Endothelial cell of umbilical vein (primary cell): Measurements from ENCODE around the gene NEAT1. TPM values are rescaled to one million over a fixed set of nuclear protein-coding genes. Genes with fewer than 3 reads are reported as not detected.

Source experiments
- BruUV-seq: library from RNA; stranded (reverse); fragments of 400-500 nt; replicated peaks from 2 replicates; lab custom pipeline; 2021; lab: Mats Ljungman, UMichigan
- CTCF ChIA-PET: fragments of 300-600, 350-600 bp; sonication (Branson Sonifier 250); formaldehyde crosslinking; loops from one replicate; lab custom pipeline; 2021; ENCODE audit warnings: antibody characterized with exemption, inconsistent platforms; lab: Charles Lee
- POLR2A ChIA-PET: fragments of 300-600, 350-600 bp; sonication (Branson Sonifier 250); formaldehyde crosslinking; loops from one replicate; lab custom pipeline; 2021; ENCODE audit warnings: antibody characterized with exemption, inconsistent platforms; lab: Charles Lee
- DNase-seq: peaks from one replicate; pipeline ENCODE4 v3.0.0-alpha.2; 2011; ENCODE audit warnings: low read depth, low spot score
- FAIRE-seq: peaks from 2 replicates; lab custom pipeline; 2011; peaks lifted over from hg19 to GRCh38; lab: Jason Lieb, UNC
- H2AFZ ChIP-seq: 2 replicates; pipeline ENCODE4 v1.6.0; 2012; ENCODE audit warnings: low read depth, low read length, control low read depth, inconsistent platforms
- H3K27ac ChIP-seq: 2 replicates; pipeline ENCODE4 v1.5.1; 2011; ENCODE audit warnings: low read depth, mild to moderate bottlenecking, control low read depth, low read length, moderate library complexity; ENCODE audit not compliant: insufficient read depth
- H3K27me3 ChIP-seq, 2 experiments: 2 replicates each; pipeline versions ENCODE4 v1.6.0 to v1.6.1; 2011; ENCODE audit warnings: low read length in 2 of 2, mixed read lengths in 1 of 2; ENCODE audit not compliant: control insufficient read depth in 2 of 2, insufficient read depth in 2 of 2
- H3K36me3 ChIP-seq, 2 experiments: 2 replicates in 1 of 2; 3 replicates in 1 of 2; pipeline ENCODE4 v1.5.1; 2011; ENCODE audit warnings: low read length in 2 of 2, mild to moderate bottlenecking in 1 of 2, moderate library complexity in 1 of 2; ENCODE audit not compliant: control insufficient read depth in 2 of 2, insufficient read depth in 2 of 2; ENCODE audit errors: extremely low read depth in 1 of 2
- H3K4me1 ChIP-seq: 3 replicates; pipeline ENCODE4 v1.5.1; 2011; ENCODE audit warnings: mild to moderate bottlenecking, low read length; ENCODE audit not compliant: control insufficient read depth, insufficient read depth; ENCODE audit errors: extremely low read depth
- H3K4me2 ChIP-seq: 2 replicates; pipeline ENCODE4 v1.6.1; 2011; ENCODE audit warnings: low read length, control low read depth, mixed read lengths; ENCODE audit not compliant: insufficient read depth
- H3K4me3 ChIP-seq, 3 experiments: fragments of 200-600 bp in 1 of 3; sonication (generic), shearing (Covaris generic) in 1 of 3; replicated peaks in 1 of 3; 2 replicates each; pipeline ENCODE4 v1.5.1; 2011 to 2016; ENCODE audit warnings: control low read depth in 3 of 3, low read length in 3 of 3, mild to moderate bottlenecking in 2 of 3, inconsistent platforms in 1 of 3, low read depth in 1 of 3, moderate library complexity in 1 of 3; ENCODE audit not compliant: insufficient read depth in 1 of 3
- H3K79me2 ChIP-seq: 2 replicates; pipeline ENCODE4 v1.6.0; 2012; ENCODE audit warnings: low read length, inconsistent platforms; ENCODE audit not compliant: control insufficient read depth, insufficient read depth
- H3K9ac ChIP-seq: replicated peaks from 2 replicates; pipeline ENCODE3; 2011; ENCODE audit warnings: low read length, control low read depth; ENCODE audit not compliant: insufficient read depth; ENCODE audit errors: extremely low read depth
- H3K9me1 ChIP-seq: replicated peaks from 3 replicates; pipeline ENCODE4 v1.6.0; 2011; ENCODE audit warnings: mild to moderate bottlenecking, low read length; ENCODE audit not compliant: control insufficient read depth, insufficient read depth; ENCODE audit errors: extremely low read depth
- H3K9me3 ChIP-seq: replicated peaks from 2 replicates; pipeline ENCODE4 v1.5.1; 2012; ENCODE audit warnings: low read length, inconsistent platforms; ENCODE audit not compliant: control insufficient read depth, insufficient read depth
- H4K20me1 ChIP-seq: replicated peaks from 2 replicates; pipeline ENCODE3; 2011; ENCODE audit warnings: mild to moderate bottlenecking, low read length; ENCODE audit not compliant: control insufficient read depth, insufficient read depth; ENCODE audit errors: extremely low read depth
- CTCF ChIP-seq, 2 donors: IDR thresholded peaks; 1 replicate in 1 of 2; 2 replicates in 1 of 2; pipeline ENCODE4 v1.5.1; 2011; ENCODE audit warnings: low read length in 2 of 2, mild to moderate bottlenecking in 2 of 2, moderate library complexity in 2 of 2, control low read depth in 1 of 2, inconsistent platforms in 1 of 2, low read depth in 1 of 2; ENCODE audit not compliant: insufficient read depth in 1 of 2; ENCODE audit errors: extremely low read depth in 1 of 2
- EZH2 ChIP-seq: IDR thresholded peaks from 2 replicates; pipeline ENCODE4 v1.6.1; 2012; ENCODE audit warnings: borderline replicate concordance, low read depth, mild to moderate bottlenecking, moderate library complexity, low read length, inconsistent platforms; ENCODE audit not compliant: severe bottlenecking
- FOS ChIP-seq: IDR thresholded peaks from 2 replicates; pipeline ENCODE4 v1.6.1; 2011; ENCODE audit warnings: mild to moderate bottlenecking, low read length, moderate library complexity, borderline replicate concordance; ENCODE audit not compliant: insufficient read depth
- GATA2 ChIP-seq: IDR thresholded peaks from 2 replicates; pipeline ENCODE4 v1.7.0; 2011; ENCODE audit warnings: low read depth, mild to moderate bottlenecking, moderate library complexity, mixed read lengths, low read length; ENCODE audit not compliant: insufficient read length, insufficient read depth
- JUN ChIP-seq: IDR thresholded peaks from 2 replicates; pipeline ENCODE4 v1.6.1; 2011; ENCODE audit warnings: borderline replicate concordance, low read depth; ENCODE audit not compliant: insufficient read length, insufficient read depth
- MAX ChIP-seq: IDR thresholded peaks from 2 replicates; pipeline ENCODE4 v1.6.1; 2011; ENCODE audit not compliant: insufficient read depth, insufficient read length
- MYC ChIP-seq: IDR thresholded peaks from one replicate; pipeline ENCODE4 v1.6.1; 2011; ENCODE audit warnings: mild to moderate bottlenecking, low read depth, low read length
- POLR2A ChIP-seq: IDR thresholded peaks from 2 replicates; pipeline ENCODE4 v1.6.1; 2012; ENCODE audit warnings: low read depth, mild to moderate bottlenecking, control low read depth, low read length
- POLR2AphosphoS5 ChIP-seq: IDR thresholded peaks from 2 replicates; pipeline ENCODE4 v1.6.1; 2012; ENCODE audit warnings: low read depth, mild to moderate bottlenecking, control low read depth, low read length, moderate library complexity; ENCODE audit not compliant: insufficient read depth
- dilution Hi-C: fragments of 300-500 bp; cut with MboI; formaldehyde crosslinking; loops from one replicate; pipeline ENCODE4 v1.15.0; 2019; ENCODE audit warnings: low sequenced_read_pairs; ENCODE audit not compliant: extremely low pct_ligation_motif_present
- intact Hi-C: fragments of 100-400 bp; cut with micrococcal nuclease; formaldehyde crosslinking; loops from one replicate; pipeline ENCODE4 v1.10.0; 2022
- polyA plus RNA-seq, 4 experiments: library from polyadenylated mRNA; depleted of rRNA in 3 of 4; stranded (reverse) in 3 of 4; unstranded in 1 of 4; fragments of >200 nt; gene quantifications; 2 replicates each; pipeline versions ENCODE4 v1.2.1 to v1.2.3, GENCODE V29; 2011 to 2012; ENCODE audit warnings: missing spikeins in 1 of 4
- total RNA-seq: library from RNA; stranded (reverse); gene quantifications from 2 replicates; pipeline ENCODE4 v1.2.3, GENCODE V29; 2021

Gene NEAT1
- total and polyA plus RNA-seq, 2 donors (not counting 3 experiments of a cell fraction or from before 2014, with no cell fraction given), result 34.4 to 957 TPM

- Histone ChIP-seq H2AFZ (no peak overlapping the region), H3K9me1 (no peaks in the 10 kb centered on the region), H3K36me3 (peaks cover 4 to 8% of the 10 kb centered on the region in 2 experiments), H4K20me1 (peaks cover 3% of the 10 kb centered on the region), H3K4me2 (peak overlapping the region; percentile 91), H3K79me2 (peaks cover 85% of the 10 kb centered on the region), H3K9me3 (no peaks in the 10 kb centered on the region), H3K27me3 (no peaks in the 10 kb centered on the region), H3K4me1 (peaks cover 47% of the 10 kb centered on the region), H3K4me3 (peak overlapping the region; percentile 52 to 95 (median 67)), H3K9ac (peak overlapping the region; percentile 98), H3K27ac (peak overlapping the region; percentile 99)
- intact Hi-C loops, result no loop called here
- DNase-seq (peak; percentile 65), FAIRE-seq (no peak)
- TF ChIP-seq MAX (no peak), POLR2A (peak; percentile 95), POLR2AphosphoS5 (peak; percentile 81), MYC (no peak), GATA2 (peak; percentile 7), FOS (no peak), EZH2 (no peak), JUN (no peak), CTCF (IDR thresholded peaks at IDR 0.05; ENCODE audit: extremely low read depth in 1 of 2, insufficient read depth in 1 of 2, low read depth in 1 of 2, low read length in 2 of 2) (no peak)
- POLR2A ChIA-PET, result interaction anchor here (0.9 to 10.0 kb wide), 5 partner anchors 10 to 81 kb away, joined by 4 to 127 read pairs (median 19); partner anchors contain the start of gene MALAT1
- CTCF ChIA-PET, result interaction anchor here (0.7 to 1.2 kb wide), 3 partner anchors 9 to 74 kb away, joined by 3 read pairs; partner anchors contain the start of gene MALAT1
- dilution Hi-C loops, result no loop called here
- TSS peak; percentile 1 for BruUV-seq
Measured at GRCh38 chr11:65425105-65425970, 2.7 kb downstream of the NEAT1 start.
